Measurements from ENCODE around the gene TRMT2A. TPM values are rescaled to one million over a fixed set of nuclear protein-coding genes. Genes with fewer than 3 reads are reported as not detected.

Gene TRMT2A
- total RNA-seq, 1 donor = 28.7 TPM

- TF ChIP-seq, protein P1, sequence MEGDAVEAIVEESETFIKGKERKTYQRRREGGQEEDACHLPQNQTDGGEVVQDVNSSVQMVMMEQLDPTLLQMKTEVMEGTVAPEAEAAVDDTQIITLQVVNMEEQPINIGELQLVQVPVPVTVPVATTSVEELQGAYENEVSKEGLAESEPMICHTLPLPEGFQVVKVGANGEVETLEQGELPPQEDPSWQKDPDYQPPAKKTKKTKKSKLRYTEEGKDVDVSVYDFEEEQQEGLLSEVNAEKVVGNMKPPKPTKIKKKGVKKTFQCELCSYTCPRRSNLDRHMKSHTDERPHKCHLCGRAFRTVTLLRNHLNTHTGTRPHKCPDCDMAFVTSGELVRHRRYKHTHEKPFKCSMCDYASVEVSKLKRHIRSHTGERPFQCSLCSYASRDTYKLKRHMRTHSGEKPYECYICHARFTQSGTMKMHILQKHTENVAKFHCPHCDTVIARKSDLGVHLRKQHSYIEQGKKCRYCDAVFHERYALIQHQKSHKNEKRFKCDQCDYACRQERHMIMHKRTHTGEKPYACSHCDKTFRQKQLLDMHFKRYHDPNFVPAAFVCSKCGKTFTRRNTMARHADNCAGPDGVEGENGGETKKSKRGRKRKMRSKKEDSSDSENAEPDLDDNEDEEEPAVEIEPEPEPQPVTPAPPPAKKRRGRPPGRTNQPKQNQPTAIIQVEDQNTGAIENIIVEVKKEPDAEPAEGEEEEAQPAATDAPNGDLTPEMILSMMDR (IDR thresholded peaks at IDR 0.05; ENCODE audit: insufficient read depth, low read length) = no peak
- no peak for DNase-seq (ENCODE audit: low read depth)
- H3K4me3 ChIP-seq (ENCODE audit: low read depth, low read length) = no peak overlapping the region
Measured at GRCh38 chr22:20133930-20134549, 17.0 kb upstream of the TRMT2A start.

DNA sequence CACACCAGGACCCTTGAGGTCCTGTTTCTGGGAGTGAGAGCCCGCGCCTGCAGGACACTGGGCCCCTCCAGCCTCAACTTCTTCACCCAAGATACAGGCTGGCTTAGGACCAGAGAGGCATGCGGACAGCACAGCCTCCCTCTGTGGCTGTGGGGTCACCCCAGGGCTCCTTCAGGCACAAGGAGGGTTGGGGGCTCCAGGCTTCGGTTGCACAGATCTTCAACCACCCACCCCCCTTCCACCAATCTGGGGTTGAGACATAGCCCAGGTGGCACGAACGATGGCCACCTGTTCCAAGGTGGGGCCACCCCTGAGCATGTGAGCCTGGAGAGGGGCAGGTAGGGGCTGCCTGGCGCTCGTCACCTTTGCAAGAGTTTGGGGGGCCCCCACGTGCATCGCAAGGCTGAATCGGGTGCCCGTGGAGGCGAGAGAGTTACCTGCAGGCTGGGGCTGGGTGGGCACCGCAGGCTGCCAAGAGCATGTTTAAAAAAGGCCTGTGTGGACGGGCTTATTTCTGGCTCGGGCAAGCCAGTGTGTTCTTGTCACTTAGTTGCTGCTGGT lies 15.7 kb upstream of the TRMT2A start:
- TF ChIP-seq, protein P1 (IDR thresholded peaks at IDR 0.05; ENCODE audit: insufficient read depth, low read length) = no peak
- DNase-seq (ENCODE audit: low read depth) = no peak

DNA sequence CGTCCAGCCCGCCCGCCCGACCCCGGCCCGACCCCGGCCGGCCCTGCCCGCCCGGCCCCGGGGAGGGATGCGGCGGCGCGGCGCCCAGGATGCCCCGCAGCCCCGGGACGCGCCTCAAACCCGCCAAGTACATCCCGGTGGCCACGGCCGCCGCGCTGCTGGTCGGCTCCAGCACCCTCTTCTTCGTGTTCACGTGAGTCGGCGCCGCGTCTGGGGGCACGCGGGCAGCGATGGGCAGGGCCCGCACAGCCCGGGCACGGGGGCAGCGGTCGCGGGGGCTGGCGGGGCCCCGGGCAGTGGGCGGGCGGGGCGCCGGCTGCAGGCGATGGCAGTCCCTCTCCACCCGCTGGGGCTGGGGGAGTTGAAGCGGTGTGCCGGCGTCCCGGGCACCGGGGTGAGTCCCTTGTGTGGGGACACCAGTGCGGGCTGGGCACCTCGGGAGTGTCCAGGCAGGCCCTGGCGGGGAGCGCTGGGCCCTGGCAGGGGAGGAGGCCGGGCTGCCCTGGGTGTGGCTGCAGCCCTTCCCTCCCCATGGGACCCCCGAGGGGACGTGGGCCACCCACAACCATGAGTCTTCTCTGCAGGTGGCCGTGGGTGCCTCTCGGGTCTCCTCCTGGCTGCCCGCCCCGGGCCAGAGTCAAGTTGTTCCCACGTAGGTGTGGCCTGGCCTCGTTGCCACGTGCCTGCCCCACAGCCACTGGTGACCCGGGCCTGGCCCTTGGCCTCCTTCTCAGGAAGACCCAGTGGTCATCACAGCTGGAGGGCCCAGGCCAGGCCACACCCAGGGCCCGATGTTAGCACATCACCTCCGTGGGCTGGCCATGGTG lies 15.0 kb upstream of the TRMT2A start:
- no peak for DNase-seq (ENCODE audit: low read depth)
- TF ChIP-seq, protein P1 (IDR thresholded peaks at IDR 0.05; ENCODE audit: insufficient read depth, low read length) = no peak
- H3K4me3 ChIP-seq (ENCODE audit: low read depth, low read length) = peak overlapping the region; percentile 81

More for the DNA sequence above, 15.7 kb upstream of the TRMT2A start:
- peak overlapping the region; percentile 81 for H3K4me3 ChIP-seq (ENCODE audit: low read depth, low read length)

DNA sequence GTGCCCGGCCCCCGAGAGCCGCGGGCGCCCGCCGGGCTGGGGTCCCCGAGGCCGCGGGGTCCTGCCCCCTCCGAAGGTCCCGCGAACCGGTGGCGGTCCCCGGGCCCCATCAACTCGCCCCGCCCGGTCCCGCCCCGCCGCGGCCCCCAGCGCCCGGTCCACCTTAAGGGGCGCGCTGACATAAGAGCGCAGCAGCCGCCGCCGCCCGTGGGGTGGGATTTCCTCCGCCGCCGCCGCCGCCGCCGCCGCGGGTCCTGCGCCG lies 14.5 kb upstream of the TRMT2A start, which contains the start of gene ZDHHC8:
ZDHHC8 (plus strand) TSS at position 208 of the 262 bp plus-strand sequence. CDS start 144 bp downstream, outside the sequence.
- no peak for DNase-seq (ENCODE audit: low read depth)
- TF ChIP-seq, protein P1 (IDR thresholded peaks at IDR 0.05; ENCODE audit: insufficient read depth, low read length) = no peak
- peak within 1 kb of the TSS; percentile 86 for H3K4me3 ChIP-seq (ENCODE audit: low read depth, low read length)

DNA sequence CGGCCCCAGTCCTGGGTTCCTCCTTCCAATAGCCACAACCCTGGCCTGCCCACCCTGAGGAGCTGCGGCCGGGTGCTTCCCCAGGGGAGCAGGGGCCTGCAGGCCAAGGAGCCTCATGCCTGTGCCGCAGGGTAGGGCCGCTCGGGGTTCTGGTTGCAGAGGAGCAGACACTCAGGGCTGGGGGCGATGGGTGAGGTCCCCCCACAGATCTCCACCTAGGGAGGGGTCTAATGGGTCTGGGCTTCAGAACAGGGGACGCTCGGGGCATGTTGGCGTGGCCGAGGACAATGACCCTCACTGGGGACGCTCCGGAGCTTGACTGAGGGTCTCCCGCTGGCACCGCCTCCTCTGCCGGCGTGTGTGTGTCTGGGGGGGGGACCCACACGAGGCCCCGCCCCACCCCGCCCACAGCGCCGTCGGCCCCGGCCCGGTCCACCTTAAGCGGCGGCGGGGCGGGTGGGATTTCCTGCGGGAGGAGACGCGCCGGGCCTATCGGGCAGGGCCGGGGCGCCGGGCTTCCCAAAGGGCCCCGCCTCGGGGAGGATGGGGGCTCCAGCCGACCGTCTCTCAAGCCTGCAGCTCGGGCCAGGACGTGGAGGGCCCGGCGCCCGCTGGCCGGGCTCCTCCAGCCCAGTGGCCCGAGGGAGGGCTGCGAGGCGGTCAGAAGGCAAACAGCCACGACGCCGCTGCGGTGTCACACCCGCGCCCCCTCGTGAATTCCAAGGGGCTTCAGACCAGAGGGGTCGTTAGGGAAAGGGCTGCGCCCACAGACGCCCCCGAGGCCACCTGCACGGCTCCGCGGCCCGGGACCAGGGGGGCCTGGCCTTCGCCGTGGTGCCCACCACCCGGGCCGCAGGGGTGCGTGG lies 13.9 kb upstream of the TRMT2A start:
- peak overlapping the region; percentile 86 for H3K4me3 ChIP-seq (ENCODE audit: low read depth, low read length)
- DNase-seq (ENCODE audit: low read depth) = peak; percentile 64
- TF ChIP-seq, protein P1 (IDR thresholded peaks at IDR 0.05; ENCODE audit: insufficient read depth, low read length) = no peak

DNA sequence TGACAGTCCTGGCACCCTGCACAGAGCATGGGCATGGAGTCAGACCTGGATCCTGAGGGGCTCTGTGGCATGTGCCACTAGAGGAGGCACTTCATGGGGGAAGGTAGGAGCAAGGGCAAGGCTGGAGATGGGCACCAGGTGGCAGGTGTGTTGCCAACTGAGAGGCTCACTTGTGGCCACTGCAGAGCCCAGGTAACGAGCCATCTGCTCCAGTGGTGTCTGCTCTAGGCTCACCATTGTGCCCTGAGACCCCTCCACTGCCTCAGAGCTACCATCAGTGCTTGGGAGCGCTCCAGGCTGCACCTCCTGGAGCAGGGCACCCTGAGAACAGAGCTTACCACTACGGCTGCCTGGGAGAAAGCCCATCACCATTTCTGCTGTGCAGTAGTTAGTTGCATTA lies 13.3 kb upstream of the TRMT2A start:
- TF ChIP-seq, protein P1 (IDR thresholded peaks at IDR 0.05; ENCODE audit: insufficient read depth, low read length) = no peak
- no peak overlapping the region for H3K4me3 ChIP-seq (ENCODE audit: low read depth, low read length)
- DNase-seq (ENCODE audit: low read depth) = no peak
